Activated T-helper 9 cell treated with anti-CD3 and anti-CD28 coated beads, Interleukin-2, amount 50 U/mL, for 16 hours (primary cell): ENCODE results near the gene PRRX1.

ENCODE experiments used
- DNase-seq: peaks from one replicate; pipeline ENCODE4 v3.0.0-alpha.2; 2020; ENCODE audit warnings: low read depth

Gene PRRX1

GRCh38 chr1:170664093-170664827 lies at the start of gene PRRX1:
TSS of gene PRRX1 (plus strand) at chr1:170664131. CDS start at chr1:170664219, 88 bp downstream.
- DNase-seq, result no peak

- no peak for DNase-seq
Observed at GRCh38 chr1:170617591-170618330, 46.2 kb upstream of the PRRX1 start.

DNA sequence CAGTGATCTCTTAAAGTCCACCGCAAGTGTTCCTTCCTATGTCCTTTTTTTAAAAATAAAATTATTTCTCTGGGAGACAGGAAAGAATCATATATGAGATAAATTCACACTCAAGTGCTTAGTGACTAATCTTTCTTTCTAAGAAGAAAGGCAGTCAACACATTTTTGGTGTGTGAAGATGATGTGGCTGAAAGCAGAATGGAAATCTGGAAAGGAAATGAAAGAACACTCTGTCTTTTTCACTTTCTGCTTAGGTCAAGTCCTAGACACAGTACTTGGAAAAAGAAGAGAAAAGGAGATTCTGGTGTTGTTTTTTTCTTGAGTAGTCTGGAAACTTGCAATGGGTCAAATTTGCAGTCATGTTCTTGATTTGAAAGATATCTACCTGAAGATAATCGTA lies 45.5 kb upstream of the PRRX1 start:
- DNase-seq, result no peak

- no peak for DNase-seq
Observed at GRCh38 chr1:170619241-170620028, 44.5 kb upstream of the PRRX1 start.

DNA sequence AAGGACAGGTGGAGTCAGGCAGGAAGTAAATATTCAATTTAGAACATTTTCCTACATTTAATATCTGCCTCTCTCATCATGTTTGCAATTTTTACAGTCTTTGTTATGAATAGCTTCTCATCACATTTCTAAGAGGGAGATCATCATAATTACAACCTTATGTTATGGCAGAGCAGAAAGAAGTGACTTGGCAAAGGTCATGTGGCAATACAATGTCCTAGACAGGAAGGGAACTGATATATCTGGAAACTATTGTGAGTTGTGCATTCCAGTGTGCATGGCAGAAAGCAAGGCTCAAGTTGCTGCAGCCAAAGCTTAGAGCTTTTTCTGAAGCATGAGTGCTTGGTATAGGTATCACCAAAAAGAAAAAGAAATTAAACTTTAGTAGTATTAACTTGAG lies 43.8 kb upstream of the PRRX1 start:
- DNase-seq, result no peak

GRCh38 chr1:170623171-170623570 lies 40.8 kb upstream of the PRRX1 start:
- no peak for DNase-seq

- no peak for DNase-seq
Observed at GRCh38 chr1:170624146-170624545, 39.8 kb upstream of the PRRX1 start.

GRCh38 chr1:170630977-170631376 lies 33.0 kb upstream of the PRRX1 start:
- DNase-seq, result no peak

DNA sequence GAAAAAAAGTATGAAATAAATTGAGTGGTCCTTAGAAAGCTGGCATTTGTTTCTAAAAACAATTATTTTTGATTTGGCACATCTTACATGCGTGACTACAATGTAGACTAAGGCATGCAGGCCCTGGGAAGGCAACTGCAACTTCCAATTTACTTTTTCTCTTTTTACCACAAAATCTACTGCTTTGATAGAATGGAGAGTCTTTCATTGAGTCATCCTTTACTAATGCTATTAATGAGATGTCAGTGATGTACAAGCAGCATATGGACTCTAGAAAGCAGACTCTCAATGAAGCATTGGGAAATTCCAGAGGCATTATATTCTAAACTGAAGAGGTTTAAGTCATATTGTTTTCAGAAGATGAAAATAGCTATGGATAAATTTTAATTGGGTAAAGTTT lies 29.6 kb upstream of the PRRX1 start:
- no peak for DNase-seq

DNA sequence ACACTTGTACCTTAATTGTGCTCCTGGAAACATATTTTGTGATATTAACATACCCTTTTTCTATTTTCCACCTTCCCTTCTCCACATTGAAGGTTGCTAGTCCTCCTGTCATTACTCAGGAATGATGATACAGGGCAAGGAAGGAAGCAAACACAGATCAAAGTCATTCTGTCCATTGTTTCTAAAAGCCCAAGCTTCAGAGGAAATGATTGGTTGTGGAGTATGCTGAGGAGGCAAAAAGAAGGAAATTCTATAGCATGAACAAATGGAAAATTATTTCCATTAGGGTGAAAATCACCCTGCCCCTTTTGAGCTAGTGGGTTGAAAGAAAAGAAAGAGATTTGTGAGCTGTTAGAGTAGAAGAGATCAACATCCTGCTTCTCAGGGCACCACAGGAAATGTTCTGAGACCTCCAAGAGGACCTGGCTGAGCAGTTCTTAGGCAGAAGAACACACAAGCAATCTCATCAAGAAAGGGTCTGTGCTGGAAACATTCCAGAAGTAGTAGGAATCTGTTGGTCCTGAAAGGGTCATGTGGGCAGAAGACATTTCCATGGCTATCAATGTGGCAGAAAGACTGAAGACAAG lies 29.0 kb upstream of the PRRX1 start:
- no peak for DNase-seq

GRCh38 chr1:170640581-170640980 lies 23.4 kb upstream of the PRRX1 start:
- no peak for DNase-seq

- no peak for DNase-seq
Observed at GRCh38 chr1:170657275-170657853, 6.6 kb upstream of the PRRX1 start.

DNA sequence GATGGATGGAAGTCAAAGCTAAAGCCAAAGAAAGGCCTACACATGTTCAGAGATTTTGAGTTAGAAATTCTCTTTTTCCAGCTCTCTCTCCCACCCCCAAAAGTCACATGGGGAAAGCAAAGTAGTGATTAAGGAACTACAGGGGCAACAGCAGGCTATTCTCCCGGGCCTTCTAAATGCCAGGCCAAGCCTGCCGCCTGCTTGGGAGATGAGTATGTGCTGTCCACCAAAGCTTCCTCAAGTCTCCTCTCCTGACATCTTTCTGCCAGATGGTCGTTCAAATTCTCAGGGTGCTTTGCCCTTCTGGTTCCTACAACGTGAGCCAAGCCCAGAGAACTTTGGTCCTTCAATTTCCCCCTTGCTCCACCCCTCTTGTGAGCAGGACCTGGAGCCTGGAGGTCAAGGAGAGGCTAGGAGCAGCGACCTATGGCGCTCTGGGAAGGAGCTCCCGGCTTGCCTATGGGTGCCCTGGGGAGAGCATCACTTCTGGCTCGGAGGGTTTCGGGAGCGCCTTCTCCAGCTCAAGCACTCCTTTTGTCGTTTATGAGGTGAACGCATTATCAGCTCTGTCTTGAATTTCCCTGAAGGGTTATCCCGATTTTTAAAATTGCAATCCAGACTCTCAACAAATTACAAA lies 4.4 kb upstream of the PRRX1 start:
- no peak for DNase-seq

DNA sequence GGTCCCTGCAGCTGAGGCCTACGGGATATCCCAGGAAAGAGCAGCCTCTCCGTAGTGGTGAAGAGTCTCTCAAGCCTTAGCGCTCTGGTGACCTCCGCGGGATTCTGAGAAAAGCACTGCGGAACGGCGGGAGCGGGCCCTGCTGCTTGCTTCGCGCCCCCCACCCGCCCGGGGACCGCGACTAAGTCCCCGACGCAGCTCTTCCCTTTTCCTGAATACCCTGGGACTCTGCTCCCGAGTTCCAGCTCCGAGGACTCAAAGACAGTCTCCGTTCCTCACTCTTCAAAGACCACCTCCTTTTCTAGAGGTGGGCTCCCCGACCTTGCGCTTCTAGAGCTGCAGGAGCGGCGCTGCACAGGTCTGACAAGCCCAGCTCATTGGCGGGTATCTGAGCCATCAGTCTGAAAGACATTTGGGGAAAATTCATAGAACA lies 3.6 kb upstream of the PRRX1 start:
- DNase-seq, result no peak

DNA sequence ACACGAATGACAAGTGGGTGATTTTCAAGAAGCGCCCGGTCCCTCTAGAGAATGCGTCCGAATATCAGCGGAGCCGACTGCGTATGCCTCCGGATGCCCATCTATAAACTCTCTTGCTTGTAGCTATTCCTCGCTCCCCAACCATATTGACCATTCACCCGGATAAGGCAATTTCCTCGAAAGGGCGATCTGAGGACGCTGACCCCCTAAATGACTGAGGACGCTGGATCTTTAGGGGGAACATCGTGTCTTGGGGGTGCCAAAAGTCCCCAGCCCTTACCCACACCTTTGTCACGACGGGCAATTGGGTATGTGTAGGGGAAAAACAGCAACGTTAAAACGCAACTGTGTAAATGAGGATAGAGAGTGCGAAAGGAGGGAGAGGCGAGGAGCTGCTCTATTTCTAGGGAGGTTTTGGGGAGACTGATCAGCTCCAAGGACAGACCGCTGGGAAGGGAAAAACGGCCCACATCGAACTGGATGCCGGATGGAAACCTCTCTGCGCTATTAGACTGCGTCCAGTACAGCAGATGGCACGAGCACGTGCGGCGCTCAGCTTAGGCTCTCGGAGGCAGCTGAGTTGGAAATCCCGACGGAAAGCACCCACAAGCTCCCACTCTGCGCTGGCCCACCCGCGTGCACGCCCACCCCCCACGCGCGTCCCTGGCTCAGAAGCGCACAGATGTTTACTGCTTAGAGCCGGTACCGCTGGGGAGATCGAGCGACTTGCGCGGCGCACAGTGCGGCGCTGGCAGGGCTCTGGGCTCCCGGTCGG lies 2.9 kb upstream of the PRRX1 start:
- no peak for DNase-seq

- DNase-seq, result no peak
Observed at GRCh38 chr1:170661646-170662411, 2.1 kb upstream of the PRRX1 start.

DNA sequence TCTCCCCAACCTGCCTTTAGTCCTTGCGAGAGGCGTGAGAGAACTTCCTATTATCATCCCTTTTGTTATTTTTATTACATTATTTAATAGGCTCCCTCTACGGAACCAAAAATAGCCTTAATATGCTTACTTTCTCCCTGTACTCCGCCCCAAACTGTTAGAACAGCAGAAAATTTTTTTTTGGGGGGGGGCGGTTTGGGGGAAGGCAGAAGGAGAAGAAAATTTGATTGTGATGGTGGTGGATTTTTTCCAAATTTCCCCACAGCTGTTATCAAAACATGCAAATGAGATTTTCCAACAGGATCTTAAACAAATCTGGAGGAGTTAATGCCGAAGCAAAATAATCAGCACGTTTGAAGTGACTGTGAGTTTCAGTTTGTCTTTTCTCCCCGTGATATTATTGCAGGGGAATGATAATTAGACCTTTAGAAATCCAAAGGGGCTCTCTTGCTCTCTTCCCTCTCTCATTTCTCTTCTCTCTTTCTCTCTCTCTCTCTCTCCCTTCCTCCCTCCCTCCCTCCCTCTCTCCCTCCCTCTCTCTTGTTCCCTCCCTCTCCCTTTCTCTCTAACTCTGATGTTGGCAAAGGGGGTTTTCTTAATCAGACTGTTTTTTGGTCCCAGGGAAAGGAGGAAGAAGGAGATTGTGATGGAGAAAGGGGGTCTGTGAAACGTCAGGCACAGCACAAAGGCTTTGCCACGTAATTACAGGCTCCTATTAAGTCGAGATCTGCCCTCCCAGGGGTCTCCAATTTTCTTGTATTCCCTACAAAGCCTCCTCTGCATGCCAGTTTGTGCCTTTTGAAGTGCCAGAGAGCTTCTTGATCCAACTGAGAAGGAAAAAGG lies 1.1 kb upstream of the PRRX1 start:
- no peak for DNase-seq

DNA sequence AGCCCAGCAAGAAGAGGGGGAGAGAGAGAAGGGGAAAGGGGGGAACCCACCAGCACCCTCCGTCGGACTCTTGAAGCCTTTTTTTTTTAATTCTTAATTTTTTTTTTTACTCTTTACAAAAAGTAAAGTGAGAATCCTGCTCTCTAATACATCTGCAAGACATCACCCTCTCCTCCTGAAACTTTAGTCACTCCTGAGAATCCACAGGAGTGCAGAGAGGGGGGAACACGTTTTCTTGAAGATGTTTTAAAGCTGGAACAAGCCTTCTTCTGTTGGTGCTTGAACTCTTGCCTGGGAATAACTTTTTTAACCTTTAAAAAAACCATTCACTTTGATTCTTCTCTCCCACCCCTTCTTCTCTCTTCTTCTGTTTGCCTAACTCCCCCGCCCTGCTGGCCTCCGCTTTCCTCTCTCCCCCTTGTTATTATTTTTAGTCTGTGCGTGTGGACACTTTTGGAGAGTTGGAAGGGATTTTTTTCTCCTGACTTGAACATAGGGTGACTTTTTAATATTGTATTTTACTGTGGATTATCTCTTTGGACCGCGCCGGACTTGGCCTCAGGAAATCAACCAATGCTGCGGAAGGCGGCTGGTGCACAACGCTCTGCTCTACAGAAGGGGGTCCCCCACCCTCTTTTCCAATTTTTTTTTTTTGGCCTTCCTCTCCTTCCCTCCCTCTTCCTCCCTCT lies 383 bp upstream of the PRRX1 start:
- DNase-seq, result no peak
